B cell (primary cell): ENCODE measurements around the gene POLG2.

Experiments
- CTCF ChIP-seq: fragments of 200-600 bp; IDR thresholded peaks from one replicate; pipeline ENCODE4 v1.8.0; 2022; ENCODE audit warnings: antibody characterized with exemption, mild to moderate bottlenecking
- EZH2 ChIP-seq: IDR thresholded peaks from 2 replicates; pipeline ENCODE4 v1.6.1; 2012; ENCODE audit warnings: borderline replicate concordance, low read depth, mild to moderate bottlenecking, moderate library complexity, low read length; ENCODE audit not compliant: insufficient read depth, poor library complexity, severe bottlenecking

- TF ChIP-seq CTCF (no peak), EZH2 (no peak)
Measured at GRCh38 chr17:64527914-64528313, 31.1 kb upstream of the POLG2 start.
